Caco-2 (cell line): ENCODE data around the gene TRMT112. TPM values are rescaled to one million over a fixed set of nuclear protein-coding genes. Genes with fewer than 3 reads are reported as not detected.
"Not testable (repeated sequence)": the region's sequence is repeated elsewhere in the genome, so short reads cannot be mapped to it uniquely, and the experiment has no call there.

Experiments
- BruUV-seq: library from RNA; stranded (reverse); fragments of 400-500 nt; replicated peaks from 2 replicates; lab custom pipeline; 2021; lab: Mats Ljungman, UMichigan
- CTCF ChIA-PET: fragments of 300-600 bp; sonication (Branson Sonifier 250); formaldehyde crosslinking; loops from one replicate; lab custom pipeline; 2022; ENCODE audit warnings: antibody characterized with exemption; lab: Charles Lee
- POLR2A ChIA-PET: fragments of 300-600 bp; sonication (Branson Sonifier 250); formaldehyde crosslinking; loops from one replicate; lab custom pipeline; 2022; ENCODE audit warnings: antibody characterized with exemption; lab: Charles Lee
- DNase-seq, 2 experiments: peaks; one replicate each; pipeline versions ENCODE4 v3.0.0 to v3.0.0-alpha.2; 2020 to 2022
- H3K27me3 ChIP-seq: replicated peaks from 2 replicates; pipeline ENCODE4 v1.6.0; 2011; ENCODE audit warnings: low read length; ENCODE audit not compliant: control insufficient read depth, insufficient read depth
- H3K36me3 ChIP-seq: 2 replicates; pipeline ENCODE4 v1.5.1; 2011; ENCODE audit warnings: low read length; ENCODE audit not compliant: control insufficient read depth, insufficient read depth
- H3K4me1 ChIP-seq: fragments of 250-450 bp; sonication (Bioruptor Pico); 2 replicates; pipeline ENCODE4 v1.5.1; 2020; ENCODE audit warnings: mild to moderate bottlenecking
- H3K4me3 ChIP-seq: 2 replicates; pipeline ENCODE4 v1.5.1; 2011; ENCODE audit warnings: low read depth, mild to moderate bottlenecking, control low read depth, low read length
- H3K9me3 ChIP-seq: fragments of 250-450 bp; sonication (Bioruptor Pico); 2 replicates; pipeline ENCODE4 v1.5.1; 2020; ENCODE audit warnings: mild to moderate bottlenecking, moderate library complexity
- H3K27ac Mint-ChIP-seq: one replicate; pipeline ENCODE4 v1.8.0; 2022; ENCODE audit warnings: mixed read lengths; ENCODE audit not compliant: unreplicated experiment
- H3K27me3 Mint-ChIP-seq: one replicate; pipeline ENCODE4 v1.8.0; 2022; ENCODE audit warnings: mixed read lengths; ENCODE audit not compliant: insufficient read depth, unreplicated experiment
- H3K36me3 Mint-ChIP-seq: one replicate; pipeline ENCODE4 v1.8.0; 2022; ENCODE audit warnings: mild to moderate bottlenecking, mixed read lengths; ENCODE audit not compliant: insufficient read depth, unreplicated experiment
- H3K4me1 Mint-ChIP-seq: one replicate; pipeline ENCODE4 v1.8.0; 2022; ENCODE audit warnings: low read depth, mixed read lengths; ENCODE audit not compliant: unreplicated experiment
- H3K4me3 Mint-ChIP-seq: one replicate; pipeline ENCODE4 v1.8.0; 2022; ENCODE audit warnings: mild to moderate bottlenecking, moderate library complexity, mixed read lengths; ENCODE audit not compliant: unreplicated experiment
- H3K9me3 Mint-ChIP-seq: one replicate; pipeline ENCODE4 v1.8.0; 2022; ENCODE audit warnings: mixed read lengths; ENCODE audit not compliant: unreplicated experiment
- intact Hi-C: fragments of 100-400 bp; cut with micrococcal nuclease; formaldehyde crosslinking; loops from one replicate; pipeline ENCODE4 v1.10.0; 2022; ENCODE audit not compliant: unreplicated experiment
- total RNA-seq: library from RNA; stranded (reverse); gene quantifications from 2 replicates; pipeline ENCODE4 v1.2.3, GENCODE V29; 2022
- TF ChIP-seq, protein P1 (sequence below), 2 experiments: fragments of 200-600 bp in 1 of 2; IDR thresholded peaks; 1 replicate in 1 of 2; 2 replicates in 1 of 2; pipeline versions ENCODE4 v1.5.1 to v1.8.0; 2011 to 2022; ENCODE audit warnings: antibody characterized with exemption in 1 of 2, control low read depth in 1 of 2, inconsistent platforms in 1 of 2, low read depth in 1 of 2, low read length in 1 of 2, mild to moderate bottlenecking in 1 of 2, moderate library complexity in 1 of 2; ENCODE audit not compliant: insufficient read depth in 1 of 2, severe bottlenecking in 1 of 2, unreplicated experiment in 1 of 2

TRMT112 gene
- total RNA-seq, 1 experiment from 2014 or later, result 246 TPM

DNA sequence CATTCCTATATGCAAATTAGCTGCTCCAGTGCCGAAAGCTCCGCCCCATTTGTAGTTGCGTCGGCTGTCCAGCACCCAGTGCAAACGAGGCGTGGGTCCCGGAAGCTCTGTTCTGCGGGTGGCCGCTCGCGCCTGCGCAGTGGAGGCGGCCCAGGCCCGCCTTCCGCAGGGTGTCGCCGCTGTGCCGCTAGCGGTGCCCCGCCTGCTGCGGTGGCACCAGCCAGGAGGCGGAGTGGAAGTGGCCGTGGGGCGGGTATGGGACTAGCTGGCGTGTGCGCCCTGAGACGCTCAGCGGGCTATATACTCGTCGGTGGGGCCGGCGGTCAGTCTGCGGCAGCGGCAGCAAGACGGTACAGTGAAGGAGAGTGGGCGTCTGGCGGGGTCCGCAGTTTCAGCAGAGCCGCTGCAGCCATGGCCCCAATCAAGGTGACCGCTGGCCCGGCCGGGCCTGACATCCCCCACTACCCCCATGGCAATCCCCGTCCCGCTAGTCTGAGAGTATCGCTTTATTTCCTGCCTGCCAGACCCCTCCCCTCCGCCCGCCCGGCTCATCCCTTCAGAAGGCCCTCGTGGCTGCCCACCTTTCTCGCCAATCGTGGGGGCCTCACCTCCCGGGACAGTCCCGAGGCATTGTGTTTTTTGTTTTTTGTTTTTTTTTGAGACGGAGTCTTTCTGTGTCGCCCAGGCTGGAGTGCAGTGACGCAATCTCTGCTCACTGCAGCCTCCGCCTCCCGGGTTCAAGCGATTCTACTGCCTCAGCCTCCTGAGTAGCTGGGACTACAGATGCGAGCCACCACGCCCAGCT lies 804 bp upstream of the TRMT112 start, which contains the start of gene PRDX5:
TSS of gene PRDX5 (plus strand) at position 161 of the 805 bp plus-strand sequence. CDS start at position 256, 95 bp downstream.
- H3K4me3 Mint-ChIP-seq, result peak within 1 kb of the TSS; percentile 84
- CTCF ChIA-PET, result interaction anchor here (0.6 to 3.6 kb wide), 35 partner anchors 9 to 957 kb away, joined by 3 to 274 read pairs (median 6); partner anchors contain the start of genes CATSPERZ, ESRRA, MACROD1 and SF1
- peaks cover 5% of the 10 kb centered on the region for H3K36me3 ChIP-seq
- TF ChIP-seq, protein P1, sequence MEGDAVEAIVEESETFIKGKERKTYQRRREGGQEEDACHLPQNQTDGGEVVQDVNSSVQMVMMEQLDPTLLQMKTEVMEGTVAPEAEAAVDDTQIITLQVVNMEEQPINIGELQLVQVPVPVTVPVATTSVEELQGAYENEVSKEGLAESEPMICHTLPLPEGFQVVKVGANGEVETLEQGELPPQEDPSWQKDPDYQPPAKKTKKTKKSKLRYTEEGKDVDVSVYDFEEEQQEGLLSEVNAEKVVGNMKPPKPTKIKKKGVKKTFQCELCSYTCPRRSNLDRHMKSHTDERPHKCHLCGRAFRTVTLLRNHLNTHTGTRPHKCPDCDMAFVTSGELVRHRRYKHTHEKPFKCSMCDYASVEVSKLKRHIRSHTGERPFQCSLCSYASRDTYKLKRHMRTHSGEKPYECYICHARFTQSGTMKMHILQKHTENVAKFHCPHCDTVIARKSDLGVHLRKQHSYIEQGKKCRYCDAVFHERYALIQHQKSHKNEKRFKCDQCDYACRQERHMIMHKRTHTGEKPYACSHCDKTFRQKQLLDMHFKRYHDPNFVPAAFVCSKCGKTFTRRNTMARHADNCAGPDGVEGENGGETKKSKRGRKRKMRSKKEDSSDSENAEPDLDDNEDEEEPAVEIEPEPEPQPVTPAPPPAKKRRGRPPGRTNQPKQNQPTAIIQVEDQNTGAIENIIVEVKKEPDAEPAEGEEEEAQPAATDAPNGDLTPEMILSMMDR (IDR thresholded peaks at IDR 0.05; ENCODE audit: insufficient read depth in 1 of 2, low read depth in 1 of 2, low read length in 1 of 2, severe bottlenecking in 1 of 2, unreplicated experiment in 1 of 2), result peak in 1 of 2 experiments; percentile 56
- H3K9me3 Mint-ChIP-seq, result no peaks in the 10 kb centered on the region
- no TSS peak for BruUV-seq
- POLR2A ChIA-PET, result interaction anchor here (0.6 to 2.6 kb wide), 35 partner anchors 11 to 817 kb away, joined by 3 to 86 read pairs (median 6); partner anchors contain the start of genes BAD, ESRRA, GPR137 and MACROD1
- H3K27me3 Mint-ChIP-seq, result no peaks in the 10 kb centered on the region
- DNase-seq, result peak; percentile 98
- no peaks in the 10 kb centered on the region for H3K27me3 ChIP-seq
- peak within 1 kb of the TSS; percentile 70 for H3K4me3 ChIP-seq
- H3K4me1 Mint-ChIP-seq, result peaks cover 28% of the 10 kb centered on the region
- intact Hi-C loops, result loop anchor here (1.0 to 5.0 kb wide), 6 partner anchors 13 to 331 kb away; partner anchors contain the start of gene ESRRA
- peak within 1 kb of the TSS; percentile 97 for H3K27ac Mint-ChIP-seq
- H3K9me3 ChIP-seq, result no peaks in the 10 kb centered on the region
- peaks cover 69% of the 10 kb centered on the region for H3K36me3 Mint-ChIP-seq
- peaks cover 21% of the 10 kb centered on the region for H3K4me1 ChIP-seq

DNA sequence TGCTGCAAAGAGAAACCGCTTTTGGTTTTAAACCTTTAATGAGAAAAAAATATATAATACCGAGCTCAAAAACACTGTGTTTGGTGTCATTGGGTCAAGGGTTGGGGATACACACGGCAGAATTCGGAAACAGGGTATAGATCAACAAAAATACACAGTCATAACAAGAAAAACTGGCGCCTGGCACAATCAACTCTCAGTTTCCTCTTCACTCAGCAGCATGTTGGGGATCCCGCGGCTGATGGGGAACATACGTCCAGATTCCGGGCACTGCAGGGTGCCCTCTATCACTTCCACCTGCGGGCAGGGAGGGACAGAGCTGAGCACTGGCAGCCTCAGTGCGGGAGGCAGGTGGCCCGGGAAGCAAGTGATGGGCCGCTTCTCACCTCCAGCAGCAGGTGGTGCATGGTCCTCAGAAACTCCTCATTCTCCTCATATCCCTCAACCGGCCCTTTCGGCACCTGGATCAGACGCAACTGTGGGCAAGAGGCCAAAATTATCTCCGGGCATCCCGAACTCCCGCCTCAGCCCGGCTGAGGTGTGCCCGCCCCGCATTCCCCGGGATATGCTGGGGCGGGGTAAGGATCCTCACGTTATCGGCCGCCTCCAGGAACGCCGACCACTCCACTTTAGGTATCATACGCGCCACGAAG lies 561 bp downstream of the TRMT112 start:
- DNase-seq, result peak; percentile 78 to 79
- H3K4me1 ChIP-seq, result peaks cover 12% of the 10 kb centered on the region
- H3K9me3 ChIP-seq, result no peaks in the 10 kb centered on the region
- peaks cover 5% of the 10 kb centered on the region for H3K36me3 ChIP-seq
- TSS peak; percentile 100 for BruUV-seq
- TF ChIP-seq, protein P1 (IDR thresholded peaks at IDR 0.05; ENCODE audit: insufficient read depth in 1 of 2, low read depth in 1 of 2, low read length in 1 of 2, severe bottlenecking in 1 of 2, unreplicated experiment in 1 of 2), result peak; percentile 39 to 44
- peaks cover 36% of the 10 kb centered on the region for H3K4me1 Mint-ChIP-seq
- H3K4me3 ChIP-seq, result peak overlapping the region; percentile 70
- no peaks in the 10 kb centered on the region for H3K27me3 Mint-ChIP-seq
- H3K36me3 Mint-ChIP-seq, result peaks cover 70% of the 10 kb centered on the region
- peak overlapping the region; percentile 97 for H3K27ac Mint-ChIP-seq
- CTCF ChIA-PET, result interaction anchor here (0.9 to 3.6 kb wide), 21 partner anchors 10 to 372 kb away, joined by 3 to 274 read pairs (median 8); partner anchors contain the start of genes CATSPERZ and ESRRA
- H3K9me3 Mint-ChIP-seq, result no peaks in the 10 kb centered on the region
- peak overlapping the region; percentile 84 for H3K4me3 Mint-ChIP-seq
- no peaks in the 10 kb centered on the region for H3K27me3 ChIP-seq
- POLR2A ChIA-PET, result interaction anchor here (0.5 to 2.6 kb wide), 26 partner anchors 11 to 1193 kb away, joined by 3 to 86 read pairs (median 6); partner anchors contain the start of genes BAD, ESRRA, GPR137 and MACROD1
- intact Hi-C loops, result loop anchor here (1.0 to 5.0 kb wide), 6 partner anchors 11 to 332 kb away; partner anchors contain the start of gene ESRRA

DNA sequence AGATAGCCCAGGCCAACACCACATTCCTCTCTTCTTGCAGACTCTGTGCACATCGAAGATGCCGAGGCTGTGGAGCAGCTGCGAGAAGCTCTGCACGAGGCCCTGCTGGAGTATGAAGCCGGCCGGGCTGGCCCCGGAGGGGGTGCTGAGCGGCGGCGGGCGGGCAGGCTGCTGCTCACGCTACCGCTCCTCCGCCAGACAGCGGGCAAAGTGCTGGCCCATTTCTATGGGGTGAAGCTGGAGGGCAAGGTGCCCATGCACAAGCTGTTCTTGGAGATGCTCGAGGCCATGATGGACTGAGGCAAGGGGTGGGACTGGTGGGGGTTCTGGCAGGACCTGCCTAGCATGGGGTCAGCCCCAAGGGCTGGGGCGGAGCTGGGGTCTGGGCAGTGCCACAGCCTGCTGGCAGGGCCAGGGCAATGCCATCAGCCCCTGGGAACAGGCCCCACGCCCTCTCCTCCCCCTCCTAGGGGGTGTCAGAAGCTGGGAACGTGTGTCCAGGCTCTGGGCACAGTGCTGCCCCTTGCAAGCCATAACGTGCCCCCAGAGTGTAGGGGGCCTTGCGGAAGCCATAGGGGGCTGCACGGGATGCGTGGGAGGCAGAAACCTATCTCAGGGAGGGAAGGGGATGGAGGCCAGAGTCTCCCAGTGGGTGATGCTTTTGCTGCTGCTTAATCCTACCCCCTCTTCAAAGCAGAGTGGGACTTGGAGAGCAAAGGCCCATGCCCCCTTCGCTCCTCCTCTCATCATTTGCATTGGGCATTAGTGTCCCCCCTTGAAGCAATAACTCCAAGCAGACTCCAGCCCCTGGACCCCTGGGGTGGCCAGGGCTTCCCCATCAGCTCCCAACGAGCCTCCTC lies 1.5 kb downstream of the TRMT112 start:
- DNase-seq, H3K9me3 ChIP-seq, H3K27me3 ChIP-seq, H3K9me3 Mint-ChIP-seq, H3K27me3 Mint-ChIP-seq, BruUV-seq, H3K36me3 ChIP-seq: not testable (repeated sequence)
- peaks cover 14% of the 10 kb centered on the region for H3K4me1 ChIP-seq
- intact Hi-C loops, result loop anchor here (2.0 to 5.0 kb wide), 3 partner anchors 91 to 333 kb away; no protein-coding TSS in a partner anchor
- H3K4me3 Mint-ChIP-seq, result peak overlapping the region; percentile 84
- H3K4me3 ChIP-seq, result peak overlapping the region; percentile 70; the same call in 1 of the 2 replicates
- ChIA-PET POLR2A (interaction anchor here (2.2 to 2.6 kb wide), 2 partner anchors 10 to 39 kb away, joined by 43 to 86 read pairs; partner anchors contain the start of gene ESRRA), CTCF (interaction anchor here (2.2 to 3.6 kb wide), 3 partner anchors 28 to 45 kb away, joined by 16 to 274 read pairs (median 34); no protein-coding TSS in a partner anchor)
- H3K27ac Mint-ChIP-seq, result peak overlapping the region; percentile 97
- peaks cover 33% of the 10 kb centered on the region for H3K4me1 Mint-ChIP-seq
- peaks cover 75% of the 10 kb centered on the region for H3K36me3 Mint-ChIP-seq
